ENCODE data around the gene DOCK8.

The DOCK8 gene

GRCh38 chr9:248278-248961 lies 33.8 kb downstream of the DOCK8 start:
- no peak for DNase-seq (ENCODE audit: extremely low spot score)
- CTCF ChIA-PET = no interaction called here
- POLR2A ChIA-PET = no interaction called here
- TF ChIP-seq, protein P1, sequence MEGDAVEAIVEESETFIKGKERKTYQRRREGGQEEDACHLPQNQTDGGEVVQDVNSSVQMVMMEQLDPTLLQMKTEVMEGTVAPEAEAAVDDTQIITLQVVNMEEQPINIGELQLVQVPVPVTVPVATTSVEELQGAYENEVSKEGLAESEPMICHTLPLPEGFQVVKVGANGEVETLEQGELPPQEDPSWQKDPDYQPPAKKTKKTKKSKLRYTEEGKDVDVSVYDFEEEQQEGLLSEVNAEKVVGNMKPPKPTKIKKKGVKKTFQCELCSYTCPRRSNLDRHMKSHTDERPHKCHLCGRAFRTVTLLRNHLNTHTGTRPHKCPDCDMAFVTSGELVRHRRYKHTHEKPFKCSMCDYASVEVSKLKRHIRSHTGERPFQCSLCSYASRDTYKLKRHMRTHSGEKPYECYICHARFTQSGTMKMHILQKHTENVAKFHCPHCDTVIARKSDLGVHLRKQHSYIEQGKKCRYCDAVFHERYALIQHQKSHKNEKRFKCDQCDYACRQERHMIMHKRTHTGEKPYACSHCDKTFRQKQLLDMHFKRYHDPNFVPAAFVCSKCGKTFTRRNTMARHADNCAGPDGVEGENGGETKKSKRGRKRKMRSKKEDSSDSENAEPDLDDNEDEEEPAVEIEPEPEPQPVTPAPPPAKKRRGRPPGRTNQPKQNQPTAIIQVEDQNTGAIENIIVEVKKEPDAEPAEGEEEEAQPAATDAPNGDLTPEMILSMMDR (IDR thresholded peaks at IDR 0.05; ENCODE audit: control extremely low read depth, extremely low read depth, low read depth, missing control alignments) = no peak

GRCh38 chr9:249025-249424 lies 34.4 kb downstream of the DOCK8 start:
- DNase-seq (ENCODE audit: extremely low spot score) = no peak
- CTCF ChIA-PET = no interaction called here
- TF ChIP-seq, protein P1 (IDR thresholded peaks at IDR 0.05; ENCODE audit: control extremely low read depth, extremely low read depth, low read depth, missing control alignments) = no peak
- POLR2A ChIA-PET = no interaction called here

DNA sequence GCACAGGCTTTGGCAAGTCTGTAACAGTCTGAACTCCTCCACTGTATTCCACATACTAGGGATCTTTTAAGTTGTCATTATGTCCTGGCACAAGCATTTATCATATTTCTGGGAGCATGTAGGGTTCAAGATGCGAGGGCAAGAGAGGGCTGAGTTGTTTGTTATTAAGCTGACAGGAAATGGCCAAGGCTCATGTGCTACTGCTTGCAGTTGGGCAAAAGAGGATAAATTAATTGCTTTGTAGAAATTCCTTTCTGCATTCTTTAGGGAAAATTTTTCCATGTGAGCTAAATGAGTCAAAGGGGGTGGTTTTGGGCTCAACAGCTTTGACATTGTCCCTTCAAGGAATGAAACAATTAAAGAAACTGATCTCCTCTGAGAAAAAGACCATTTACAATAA lies 35.4 kb downstream of the DOCK8 start:
- ChIA-PET CTCF (interaction anchor here (1.4 kb wide), 1 partner anchor 14 kb away, joined by 4 read pairs; no protein-coding TSS in a partner anchor), POLR2A (no interaction called here)
- TF ChIP-seq, protein P1 (IDR thresholded peaks at IDR 0.05; ENCODE audit: control extremely low read depth, extremely low read depth, low read depth, missing control alignments) = no peak
- no peak for DNase-seq (ENCODE audit: extremely low spot score)

GRCh38 chr9:250625-251024 lies 36.0 kb downstream of the DOCK8 start:
- CTCF ChIA-PET = interaction anchor here (1.4 kb wide), 1 partner anchor 14 kb away, joined by 4 read pairs; no protein-coding TSS in a partner anchor
- no peak for DNase-seq (ENCODE audit: extremely low spot score)
- TF ChIP-seq, protein P1 (IDR thresholded peaks at IDR 0.05; ENCODE audit: control extremely low read depth, extremely low read depth, low read depth, missing control alignments) = no peak
- POLR2A ChIA-PET = no interaction called here

DNA sequence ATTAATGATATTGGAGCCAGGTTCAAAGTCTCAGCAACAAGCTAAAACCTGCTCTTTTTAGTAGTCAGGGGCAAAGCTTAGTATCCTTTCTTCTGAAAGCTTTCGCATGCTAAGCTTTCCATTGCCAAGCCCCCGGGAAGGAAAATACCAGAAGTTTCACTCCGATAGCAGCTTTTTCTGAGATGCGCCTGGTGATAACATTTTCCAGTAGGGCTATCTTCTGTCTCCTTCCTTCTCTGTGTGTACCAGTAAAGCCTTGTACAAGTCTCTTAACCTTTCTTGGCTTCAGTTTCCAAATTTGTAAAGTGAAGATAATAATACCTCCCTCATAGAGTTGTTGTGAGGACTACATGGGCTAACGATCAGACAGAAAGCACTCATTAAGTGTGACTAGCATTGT lies 36.7 kb downstream of the DOCK8 start:
- POLR2A ChIA-PET = no interaction called here
- CTCF ChIA-PET = no interaction called here
- TF ChIP-seq, protein P1 (IDR thresholded peaks at IDR 0.05; ENCODE audit: control extremely low read depth, extremely low read depth, low read depth, missing control alignments) = no peak
- DNase-seq (ENCODE audit: extremely low spot score) = no peak

DNA sequence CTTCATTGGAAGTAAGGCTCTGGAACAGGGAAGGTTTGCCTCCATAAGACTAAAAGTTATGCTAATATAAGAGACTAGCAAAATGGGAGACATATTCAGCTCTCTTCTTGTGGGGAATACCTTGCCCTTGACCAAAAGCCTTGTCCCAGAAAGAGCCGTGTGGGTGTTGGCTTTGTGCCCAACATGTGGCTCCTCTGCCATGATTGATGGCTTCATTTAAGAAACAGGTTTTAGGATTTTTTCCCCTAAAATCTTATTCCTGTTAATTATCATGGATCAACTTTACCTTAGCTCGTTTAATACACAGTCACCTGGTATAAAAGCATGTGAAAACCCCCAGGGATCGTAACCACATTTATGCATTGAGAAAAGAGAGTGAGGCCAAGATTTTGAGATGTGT lies 38.9 kb downstream of the DOCK8 start:
- DNase-seq (ENCODE audit: extremely low spot score) = no peak
- CTCF ChIA-PET = no interaction called here
- TF ChIP-seq, protein P1 (IDR thresholded peaks at IDR 0.05; ENCODE audit: control extremely low read depth, extremely low read depth, low read depth, missing control alignments) = no peak
- POLR2A ChIA-PET = no interaction called here
